HG02610 (cell line): ENCODE data around the gene KRTAP7-1.

Experiments
- ATAC-seq: cut with Tn5 transposase; IDR thresholded peaks from one replicate; pipeline ENCODE4 v1.9.1; 2021; ENCODE audit warnings: mild to moderate bottlenecking, moderate library complexity; ENCODE audit not compliant: unreplicated experiment

KRTAP7-1 gene, protein sequence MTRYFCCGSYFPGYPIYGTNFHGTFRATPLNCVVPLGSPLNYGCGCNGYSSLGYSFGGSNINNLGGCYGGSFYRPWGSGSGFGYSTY

DNA sequence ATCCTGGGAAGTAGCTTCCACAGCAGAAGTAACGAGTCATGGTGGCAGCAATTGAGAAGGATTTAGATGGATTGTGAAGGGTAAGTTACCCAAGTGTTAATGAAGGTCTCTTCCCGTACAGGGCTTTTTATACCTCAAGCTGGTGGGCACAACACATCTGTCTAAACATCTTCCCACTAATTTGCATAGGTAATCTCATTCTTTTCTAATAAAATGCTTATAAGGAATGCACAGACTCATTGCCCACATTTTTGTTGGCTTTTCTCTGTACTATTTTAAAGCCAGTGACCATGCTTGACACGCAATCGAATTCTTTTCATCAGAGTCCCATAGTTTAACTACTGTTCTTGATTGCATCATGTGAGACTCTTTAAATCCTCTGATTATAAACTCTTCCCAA lies at the start of gene KRTAP7-1:
KRTAP7-1 (minus strand) TSS at position 101 of the 400 bp plus-strand sequence; CDS start at position 40, 61 bp downstream.
- ATAC-seq: no peak

DNA sequence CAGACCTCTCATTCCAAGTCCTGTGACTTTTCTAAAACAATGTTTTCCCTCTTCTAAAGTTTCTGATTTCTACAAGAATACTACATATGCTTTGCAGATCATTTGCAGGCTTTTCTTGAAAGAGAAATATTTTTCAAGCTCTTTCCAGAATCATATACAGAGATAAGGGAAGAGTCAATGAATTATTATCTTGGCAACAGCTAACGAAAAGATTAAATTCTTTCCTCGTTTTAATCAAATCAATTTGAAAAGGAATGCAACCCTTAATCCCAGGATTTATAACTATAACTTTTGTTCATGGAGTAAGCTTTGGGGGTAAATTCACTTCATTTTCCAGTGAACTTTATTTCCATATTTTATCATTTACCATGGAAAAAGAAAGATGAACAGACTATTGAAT lies 45.0 kb upstream of the KRTAP7-1 start:
- no peak for ATAC-seq

DNA sequence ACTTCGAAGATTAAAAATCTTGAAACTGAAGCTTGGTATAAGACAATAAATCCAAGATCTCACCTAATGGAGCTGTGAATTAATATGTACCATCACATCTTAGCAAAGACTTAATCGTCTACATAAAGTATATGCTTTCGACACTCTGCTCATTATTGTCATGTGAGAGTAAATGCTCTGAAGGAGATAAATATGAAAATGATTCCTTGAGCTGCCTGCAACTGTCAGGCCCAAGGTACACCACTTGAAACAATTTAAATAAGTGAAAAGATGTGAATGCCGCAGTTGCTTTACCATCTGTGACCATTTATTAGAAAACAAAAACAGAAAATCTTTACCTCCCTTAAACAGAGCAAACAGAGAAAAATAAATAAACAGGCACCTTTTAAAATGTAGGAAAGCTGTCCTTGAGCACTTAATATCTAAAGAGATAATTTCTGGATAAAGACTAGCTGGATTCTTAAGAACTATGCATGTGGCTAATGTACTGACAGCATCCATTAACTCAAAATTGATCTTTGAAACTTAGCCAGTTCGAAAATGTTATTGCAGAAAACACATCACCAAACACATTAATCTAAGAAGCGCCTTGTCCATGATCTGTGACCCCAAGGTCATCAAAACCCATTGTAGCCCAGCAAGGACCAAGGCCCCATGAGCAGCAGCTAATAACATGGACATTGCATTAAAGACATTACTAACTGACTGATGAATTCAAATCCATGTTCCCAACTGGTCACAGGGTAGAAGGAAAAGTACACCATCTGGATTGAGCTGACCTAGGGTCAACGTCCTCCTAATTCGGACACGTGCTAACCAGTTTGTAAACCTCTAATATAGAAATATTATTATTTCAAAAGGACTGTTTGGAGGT lies 18.3 kb upstream of the KRTAP7-1 start:
- no peak for ATAC-seq

DNA sequence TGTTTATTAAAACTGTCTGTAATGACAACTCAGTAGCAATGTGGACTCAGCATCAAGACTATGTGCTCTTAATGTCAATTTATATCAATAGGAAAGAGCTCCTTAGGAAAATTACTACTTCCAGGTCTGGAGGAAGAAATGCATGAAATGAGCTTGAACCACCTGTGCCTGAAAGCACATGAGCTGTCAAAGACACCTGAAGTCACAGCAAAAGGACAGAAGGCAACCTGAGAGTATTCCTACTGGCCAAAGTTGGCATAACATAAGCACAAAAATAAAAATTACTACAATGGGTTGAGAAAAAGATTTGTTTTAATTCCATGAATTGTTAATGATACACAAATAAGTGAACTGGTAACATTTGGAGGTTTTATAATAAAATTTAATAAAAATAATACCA lies 13.4 kb upstream of the KRTAP7-1 start:
- no peak for ATAC-seq

DNA sequence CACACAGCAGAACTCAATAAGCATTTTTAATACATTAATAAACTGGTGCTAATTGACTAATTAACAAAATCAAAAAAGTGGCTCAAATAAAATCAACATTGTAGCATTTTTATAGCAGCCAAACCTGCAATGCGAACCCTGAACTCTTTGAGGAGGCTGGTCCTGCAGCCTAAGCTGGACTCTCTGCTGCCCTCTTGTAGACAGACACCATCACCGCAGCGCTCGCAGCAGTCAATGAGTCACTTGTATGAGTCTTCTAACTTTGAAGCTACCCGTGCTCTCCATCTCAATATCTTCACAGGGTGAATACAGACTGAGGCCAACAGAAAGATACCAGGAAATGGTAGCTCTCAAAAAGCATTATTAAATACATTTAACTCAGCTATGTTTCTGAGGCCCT lies 9.7 kb upstream of the KRTAP7-1 start:
- no peak for ATAC-seq

DNA sequence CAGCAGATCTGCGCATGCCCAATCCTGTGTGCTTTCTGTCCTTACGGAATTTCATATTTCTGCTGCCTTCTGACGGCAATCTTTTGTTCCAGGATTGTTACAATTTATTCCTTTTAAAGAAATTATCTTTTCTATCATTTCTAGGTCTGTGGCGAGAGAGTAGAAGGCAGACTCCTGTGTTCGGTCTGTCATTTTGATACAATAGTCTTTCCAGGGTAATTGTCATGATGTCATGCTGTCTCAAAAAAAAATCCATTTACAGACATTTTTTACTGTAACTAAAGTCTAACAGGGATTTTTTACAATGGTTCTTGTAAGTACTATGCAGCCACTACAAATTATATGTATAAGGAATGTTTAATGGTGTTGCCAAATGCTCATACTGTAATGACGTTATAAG lies 9.0 kb upstream of the KRTAP7-1 start:
- no peak for ATAC-seq

DNA sequence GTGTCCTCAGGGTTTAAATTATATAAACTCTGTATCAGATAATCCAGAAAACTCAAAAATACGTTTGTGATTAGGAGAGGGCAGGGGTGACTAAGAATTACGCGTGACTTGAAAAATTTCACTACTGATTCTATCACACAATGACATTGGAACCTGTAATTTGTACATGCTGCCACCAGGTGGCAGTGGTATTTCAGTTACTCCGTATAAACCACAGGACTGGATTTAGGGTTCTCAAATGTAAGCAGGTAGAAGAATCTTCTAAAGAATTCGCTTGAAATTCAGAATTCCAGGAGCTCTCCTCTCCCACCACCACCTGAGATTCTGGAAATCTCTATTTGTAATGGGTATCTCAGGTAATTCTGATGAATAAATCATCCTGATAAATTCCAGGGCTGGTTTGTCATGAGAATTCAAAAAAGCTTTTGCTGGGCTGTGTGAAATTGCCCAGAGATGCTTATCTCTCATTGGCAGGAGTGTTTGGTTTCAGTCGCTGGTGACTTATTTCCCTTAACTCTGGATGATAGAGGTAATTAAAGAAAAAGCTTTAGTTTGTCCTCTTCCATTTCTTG lies 1.7 kb upstream of the KRTAP7-1 start:
- no peak for ATAC-seq

DNA sequence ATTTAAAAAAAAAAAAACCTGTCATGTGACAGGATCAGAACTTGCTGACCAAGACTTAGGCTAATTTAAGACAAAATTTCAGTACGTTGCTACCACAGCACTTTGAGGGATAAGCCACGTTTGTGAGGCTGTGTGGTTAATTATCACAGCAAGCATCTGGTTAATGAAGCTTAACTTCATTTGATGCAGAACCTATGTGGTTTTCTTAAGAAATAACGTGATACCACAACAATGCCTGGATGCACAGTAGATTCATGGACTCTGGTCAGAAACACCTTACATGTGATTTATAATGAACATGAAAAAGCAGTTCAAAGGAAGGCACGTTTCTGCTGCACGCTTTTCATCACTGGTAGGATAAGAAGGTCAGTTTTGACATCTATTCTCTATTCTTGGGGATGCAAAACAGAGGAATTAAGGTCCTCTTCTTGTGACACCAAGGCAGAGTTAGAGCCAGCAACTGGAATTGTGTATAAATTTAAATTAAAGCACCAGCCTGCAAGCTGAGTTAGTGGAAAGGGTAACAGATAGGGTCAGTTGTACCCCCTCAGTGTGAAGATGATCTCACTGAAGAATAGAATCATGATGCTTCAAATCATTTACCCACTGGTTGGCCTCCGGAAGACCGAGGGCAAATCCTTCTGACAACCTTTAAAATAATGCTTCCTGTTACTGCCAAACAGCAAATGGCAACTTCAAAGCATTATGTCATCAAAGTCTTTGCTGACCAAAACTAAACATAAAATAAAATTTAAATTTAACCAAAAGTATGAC lies 10.5 kb downstream of the KRTAP7-1 start:
- no peak for ATAC-seq

DNA sequence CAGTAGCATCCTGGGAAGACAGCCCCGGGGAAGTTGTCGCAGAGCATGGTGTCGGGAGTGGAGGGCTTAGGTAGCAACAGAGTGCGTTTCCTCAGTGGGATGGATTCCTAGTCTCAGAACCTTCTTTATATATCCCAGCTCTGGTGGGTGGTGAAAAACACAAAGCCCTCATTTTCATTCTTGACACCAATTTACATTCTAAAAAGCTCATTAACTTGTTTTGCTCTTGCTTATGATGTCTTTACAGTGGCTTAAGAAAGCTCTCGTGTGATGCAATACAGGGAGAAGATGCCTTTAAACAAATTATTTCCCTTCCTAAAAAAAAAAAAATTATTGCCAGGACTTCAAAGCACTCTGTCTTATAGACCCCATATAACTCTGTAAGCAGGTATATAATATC lies 16.4 kb downstream of the KRTAP7-1 start, which contains the start of gene KRTAP8-1:
KRTAP8-1 (minus strand) TSS at position 101 of the 400 bp plus-strand sequence; CDS start at position 47, 54 bp downstream.
- ATAC-seq: no peak

DNA sequence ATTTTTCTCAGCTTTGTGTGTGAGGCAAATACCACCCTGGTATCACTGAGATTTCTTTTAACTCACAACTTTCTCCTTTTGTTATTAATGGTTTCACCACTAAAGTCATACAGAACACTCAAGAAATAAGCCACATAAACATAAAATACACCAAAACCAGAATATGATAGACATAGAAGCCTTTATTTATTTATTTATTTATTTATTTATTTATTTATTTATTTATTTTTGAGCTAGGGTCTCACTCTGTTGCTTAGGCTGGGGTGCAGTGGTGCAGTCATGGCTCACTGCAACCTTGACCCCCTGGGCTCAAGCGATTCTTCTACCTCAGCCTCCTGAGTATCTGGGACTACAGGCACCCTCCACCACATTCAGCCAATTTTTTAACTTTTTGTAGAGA lies 29.0 kb downstream of the KRTAP7-1 start:
- ATAC-seq: no peak

DNA sequence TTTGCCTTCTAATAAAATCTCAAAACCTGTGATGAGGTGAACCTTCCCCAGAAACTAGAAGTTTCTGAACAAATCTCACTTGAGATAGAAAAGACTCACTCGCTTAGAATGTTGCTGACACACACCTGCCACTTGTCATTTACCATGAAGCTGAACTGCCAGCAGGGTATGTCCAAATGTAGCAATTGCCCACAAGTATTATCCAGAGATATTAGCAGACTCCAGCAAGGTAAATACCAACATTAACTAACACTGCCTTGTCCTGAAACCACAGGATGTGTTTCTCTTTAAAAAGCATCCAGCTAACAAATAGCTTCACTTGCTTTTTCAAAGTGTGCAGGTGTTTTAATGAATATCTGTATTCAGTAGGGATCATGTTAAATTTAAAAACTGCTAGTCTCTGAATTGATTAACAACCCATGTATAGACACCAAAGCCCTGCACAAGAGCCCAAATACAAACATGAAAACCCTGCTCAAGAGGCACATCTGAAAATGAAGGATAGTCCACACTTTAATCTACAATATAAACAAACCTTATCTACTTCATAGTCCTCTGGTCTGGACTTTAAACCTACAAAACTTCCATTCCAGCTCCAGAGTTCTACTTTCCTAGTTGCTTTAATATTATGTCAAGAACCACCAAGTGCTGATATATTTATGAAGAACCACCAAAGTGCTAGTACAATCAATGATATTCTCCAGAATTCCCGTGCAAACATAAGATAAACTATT lies 35.8 kb downstream of the KRTAP7-1 start:
- ATAC-seq: no peak

DNA sequence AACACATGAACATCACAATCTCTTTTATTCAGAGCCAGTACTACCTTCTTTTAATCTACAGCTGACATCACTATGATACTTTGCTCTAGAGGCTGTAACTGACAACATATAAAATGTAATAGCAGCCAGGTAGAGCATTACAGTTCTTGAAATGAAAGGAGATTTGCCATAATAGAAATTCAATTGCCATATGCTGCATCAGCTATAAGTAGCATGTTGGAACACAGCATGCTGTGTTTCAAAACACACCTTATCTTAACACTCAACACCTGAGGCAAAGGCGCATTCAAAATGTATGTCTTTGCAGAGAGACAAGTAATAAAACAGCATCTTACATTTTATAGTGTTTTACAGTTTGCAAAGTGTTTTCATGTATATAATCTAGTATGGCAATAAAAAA lies 50.3 kb downstream of the KRTAP7-1 start:
- ATAC-seq: no peak
